HepG2 (cell line): ENCODE measurements around the gene IGF2BP1.
"Not testable (repeated sequence)": the region's sequence is repeated elsewhere in the genome, so short reads cannot be mapped to it uniquely, and the experiment has no call there.

ENCODE experiments used
- CREM ChIP-seq, 2 experiments: sonication (generic) in 1 of 2; formaldehyde crosslinking in 1 of 2; IDR thresholded peaks; 2 replicates each; pipeline versions ENCODE4 v1.4.0 to v1.6.1; 2016 to 2020; ENCODE audit warnings: antibody characterized with exemption in 1 of 2, mild to moderate bottlenecking in 1 of 2, missing genetic modification reagents in 1 of 2
- CTCF ChIP-seq: sonication (generic); formaldehyde crosslinking; IDR thresholded peaks from 2 replicates; pipeline ENCODE4 v1.5.0; 2020; ENCODE audit warnings: mild to moderate bottlenecking, missing genetic modification reagents, moderate library complexity
- PBX2 ChIP-seq: IDR thresholded peaks from 2 replicates; pipeline ENCODE4 v1.6.1; 2016; ENCODE audit warnings: control low read depth
- POLR2AphosphoS2 ChIP-seq: IDR thresholded peaks from 2 replicates; pipeline ENCODE4 v1.6.1; 2011; ENCODE audit warnings: low read depth, low read length, improper control_type of control experiment
- SMC3 ChIP-seq: IDR thresholded peaks from 2 replicates; pipeline ENCODE4 v1.6.1; 2011; ENCODE audit warnings: low read length, improper control_type of control experiment
- TCF7 ChIP-seq: sonication (generic); IDR thresholded peaks from 2 replicates; pipeline ENCODE4 v1.6.1; 2016; ENCODE audit warnings: antibody characterized with exemption, low read depth
- THAP11 ChIP-seq: IDR thresholded peaks from 2 replicates; pipeline ENCODE4 v1.6.1; 2016; ENCODE audit warnings: missing biosample characterization, missing genetic modification reagents
- ZHX1 ChIP-seq: sonication (generic); formaldehyde crosslinking; IDR thresholded peaks from 2 replicates; pipeline ENCODE4 v1.8.1; 2022; ENCODE audit warnings: low read depth, mild to moderate bottlenecking, missing genetic modification reagents
- ZKSCAN1 ChIP-seq: fragments of 150-350 bp; IDR thresholded peaks from 2 replicates; pipeline ENCODE4 v1.6.1; 2014; ENCODE audit warnings: low read length
- ZNF225 ChIP-seq: sonication (generic); formaldehyde crosslinking; IDR thresholded peaks from 2 replicates; pipeline ENCODE4 v1.4.0; 2020; ENCODE audit warnings: mild to moderate bottlenecking, missing genetic modification reagents

GRCh38 chr17:49085046-49085445, 87.9 kb downstream of the IGF2BP1 start:
- not testable (repeated sequence) for TF ChIP-seq TCF7; SMC3; CTCF (CRISPR knock-in tag); PBX2 (CRISPR knock-in tag); ZHX1 (CRISPR knock-in tag); ZKSCAN1; CREM (IDR thresholded peaks at IDR 0.05); CREM (CRISPR knock-in tag; IDR thresholded peaks at IDR 0.05); THAP11 (CRISPR knock-in tag); ZNF225 (CRISPR knock-in tag); POLR2AphosphoS2
